Liver (tissue), 9 donors: Measurements from ENCODE around the gene PLEKHN1. TPM values are rescaled to one million over a fixed set of nuclear protein-coding genes. Genes with fewer than 3 reads are reported as not detected.

ENCODE experiments used
- DNase-seq: peaks from one replicate; pipeline ENCODE4 v3.0.0-alpha.2; 2017; ENCODE audit warnings: low spot score
- H3K27ac ChIP-seq, 2 donors: one replicate each; pipeline ENCODE4 v1.7.0; 2013; ENCODE audit warnings: inconsistent platforms in 2 of 2, low read length in 2 of 2, control low read depth in 1 of 2, low read depth in 1 of 2, mild to moderate bottlenecking in 1 of 2
- H3K27me3 ChIP-seq, 4 donors: one replicate each; pipeline versions ENCODE4 v1.6.1 to v1.7.0; 2013; ENCODE audit warnings: low read length in 3 of 4, inconsistent platforms in 1 of 4, mild to moderate bottlenecking in 1 of 4, moderate library complexity in 1 of 4; ENCODE audit not compliant: control insufficient read depth in 4 of 4, insufficient read depth in 4 of 4
- H3K36me3 ChIP-seq, 4 donors: one replicate each; pipeline versions ENCODE4 v1.6.1 to v1.7.0; 2013; ENCODE audit warnings: low read length in 3 of 4, mild to moderate bottlenecking in 3 of 4, low read depth in 1 of 4, moderate library complexity in 1 of 4; ENCODE audit not compliant: control insufficient read depth in 4 of 4, insufficient read depth in 3 of 4
- H3K4me1 ChIP-seq, 4 donors: one replicate each; pipeline versions ENCODE4 v1.6.1 to v1.7.0; 2013; ENCODE audit warnings: low read length in 3 of 4, mild to moderate bottlenecking in 3 of 4, moderate library complexity in 1 of 4; ENCODE audit not compliant: control insufficient read depth in 4 of 4, insufficient read depth in 4 of 4
- H3K4me3 ChIP-seq, 3 donors: one replicate each; pipeline versions ENCODE4 v1.6.1 to v1.7.0; 2013; ENCODE audit warnings: low read length in 3 of 3, control low read depth in 1 of 3, low read depth in 1 of 3, mild to moderate bottlenecking in 1 of 3
- H3K9ac ChIP-seq, 2 donors: one replicate each; pipeline ENCODE4 v1.7.0; 2013; ENCODE audit warnings: low read length in 2 of 2, mild to moderate bottlenecking in 2 of 2, moderate library complexity in 2 of 2, control low read depth in 1 of 2, low read depth in 1 of 2
- H3K9me3 ChIP-seq, 4 donors: one replicate each; pipeline versions ENCODE4 v1.6.1 to v1.7.0; 2013; ENCODE audit warnings: low read length in 3 of 4; ENCODE audit not compliant: control insufficient read depth in 4 of 4
- ATF3 ChIP-seq: IDR thresholded peaks from 2 replicates; pipeline ENCODE4 v1.6.1; 2016; ENCODE audit warnings: antibody characterized with exemption
- CTCF ChIP-seq: fragments of 150-350 bp; IDR thresholded peaks from 2 replicates; pipeline ENCODE4 v1.5.1; 2017; ENCODE audit warnings: improper control_type of control experiment, low read depth, low read length; ENCODE audit not compliant: missing input control
- FOXA1 ChIP-seq: IDR thresholded peaks from 2 replicates; pipeline ENCODE4 v1.6.1; 2016; ENCODE audit warnings: antibody characterized with exemption
- FOXA2 ChIP-seq: IDR thresholded peaks from 2 replicates; pipeline ENCODE4 v1.6.1; 2016; ENCODE audit warnings: antibody characterized with exemption
- GABPA ChIP-seq, 2 donors: IDR thresholded peaks in 1 of 2; conservative IDR thresholded peaks in 1 of 2; 2 replicates each; pipeline ENCODE4 v1.6.1; 2016; ENCODE audit warnings: antibody characterized with exemption in 2 of 2, mild to moderate bottlenecking in 1 of 2, moderate library complexity in 1 of 2
- HNF4A ChIP-seq, 2 donors: conservative IDR thresholded peaks; 2 replicates each; pipeline ENCODE4 v1.6.1; 2016; ENCODE audit warnings: antibody characterized with exemption in 2 of 2, mild to moderate bottlenecking in 2 of 2
- HNF4G ChIP-seq: IDR thresholded peaks from 2 replicates; pipeline ENCODE4 v1.6.1; 2016; ENCODE audit warnings: antibody characterized with exemption
- MAX ChIP-seq: IDR thresholded peaks from 2 replicates; pipeline ENCODE4 v1.6.1; 2016; ENCODE audit warnings: antibody characterized with exemption
- NR2F2 ChIP-seq: IDR thresholded peaks from 2 replicates; pipeline ENCODE4 v1.6.1; 2016; ENCODE audit warnings: antibody characterized with exemption
- REST ChIP-seq: IDR thresholded peaks from 2 replicates; pipeline ENCODE4 v1.6.1; 2016; ENCODE audit warnings: antibody characterized with exemption, mild to moderate bottlenecking
- RXRA ChIP-seq, 2 donors: IDR thresholded peaks; 2 replicates each; pipeline ENCODE4 v1.6.1; 2017 to 2018; ENCODE audit warnings: antibody characterized with exemption in 2 of 2, mild to moderate bottlenecking in 1 of 2
- SP1 ChIP-seq: IDR thresholded peaks from 2 replicates; pipeline ENCODE4 v1.6.1; 2018; ENCODE audit warnings: antibody characterized with exemption, mild to moderate bottlenecking
- TAF1 ChIP-seq: conservative IDR thresholded peaks from 2 replicates; pipeline ENCODE4 v1.6.1; 2016; ENCODE audit warnings: antibody characterized with exemption, mild to moderate bottlenecking
- YY1 ChIP-seq: IDR thresholded peaks from 2 replicates; pipeline ENCODE4 v1.6.1; 2016; ENCODE audit warnings: antibody characterized with exemption, mild to moderate bottlenecking
- ZBTB33 ChIP-seq: IDR thresholded peaks from 2 replicates; pipeline ENCODE4 v1.6.1; 2016; ENCODE audit warnings: antibody characterized with exemption
- WGBS: extraction: QIAGEN DNeasy Blood & Tissue Kit; methylation state at CpG from one replicate; pipeline ENCODE4 v1.1.7; 2013; 5-methylcytosine and 5-hydroxymethylcytosine counted together
- polyA plus RNA-seq, 2 donors: library from polyadenylated mRNA; stranded (reverse) in 1 of 2; unstranded in 1 of 2; fragments of 200-250 nt in 1 of 2; fragments of >200 nt in 1 of 2; fragmentation: Nextera tagmentation in 1 of 2; extraction: Ambion mirVana in 1 of 2; gene quantifications; one replicate each; pipeline versions ENCODE4 v1.2.1 to v1.2.3, GENCODE V29; 2013 to 2015
- total RNA-seq, 2 donors: library from RNA; depleted of rRNA; stranded (reverse); fragments of >200 nt; gene quantifications; one replicate each; pipeline ENCODE4 v1.2.3, GENCODE V29; 2014
- donor health status: healthy.
- donor health status: healthy.
- donor health status: healthy.
- donor health status: healthy.
- donor health status: healthy.

The PLEKHN1 gene
- total and polyA plus RNA-seq, 4 donors: 0.17 to 0.18 TPM; not detected in 2

- Histone ChIP-seq H3K27ac (no peak overlapping the region), H3K9ac (no peak overlapping the region), H3K36me3 (no peaks in the 10 kb centered on the region), H3K4me3 (no peak overlapping the region), H3K27me3 (peaks cover 2 to 5% (median 4%) of the 10 kb centered on the region in 4 donors), H3K4me1 (peaks cover 0 to 6% (median under 1%) of the 10 kb centered on the region in 4 donors), H3K9me3 (no peaks in the 10 kb centered on the region)
- DNase-seq: no peak
- TF ChIP-seq FOXA2: no peak
- TF ChIP-seq ZBTB33: no peak
- no peak for TF ChIP-seq TAF1
- TF ChIP-seq SP1: no peak
- no peak for TF ChIP-seq GABPA (IDR thresholded peaks at IDR 0.05 in 1 of 2, conservative IDR thresholded peaks at IDR 0.05 in 1 of 2)
- no peak for TF ChIP-seq RXRA (IDR thresholded peaks at IDR 0.05)
- TF ChIP-seq NR2F2: no peak
- TF ChIP-seq REST: no peak
- TF ChIP-seq HNF4A (conservative IDR thresholded peaks at IDR 0.05): no peak
- no peak for TF ChIP-seq YY1
- no peak for TF ChIP-seq HNF4G
- no peak for TF ChIP-seq CTCF
- no peak for TF ChIP-seq MAX
- 90% methylated on average over 60 of the region's 60 CpGs for WGBS
Observed at GRCh38 chr1:978835-979743, 12.8 kb downstream of the PLEKHN1 start.

- Histone ChIP-seq H3K36me3 (no peaks in the 10 kb centered on the region), H3K4me3 (no peak overlapping the region), H3K4me1 (peaks cover 0 to 6% (median 2%) of the 10 kb centered on the region in 4 donors), H3K27me3 (peaks cover 0 to 4% (median 3%) of the 10 kb centered on the region in 4 donors), H3K9me3 (no peaks in the 10 kb centered on the region), H3K27ac (no peak overlapping the region), H3K9ac (no peak overlapping the region)
- WGBS: 91% methylated on average over 9 of the region's 9 CpGs
- no peak for DNase-seq
- TF ChIP-seq FOXA1: no peak
- no peak for TF ChIP-seq ATF3
- TF ChIP-seq GABPA (IDR thresholded peaks at IDR 0.05 in 1 of 2, conservative IDR thresholded peaks at IDR 0.05 in 1 of 2): no peak
Observed at GRCh38 chr1:979744-980072, 13.4 kb downstream of the PLEKHN1 start.
